Heart right ventricle (tissue), 16 donors: Measurements from ENCODE around the gene ZNF3. TPM values are rescaled to one million over a fixed set of nuclear protein-coding genes. Genes with fewer than 3 reads are reported as not detected.

Experiments used
- ATAC-seq, 8 donors: fragments of 200-7000 bp; cut with Tn5 transposase; one replicate each; pipeline ENCODE4 v1.9.1; 2020; ENCODE audit warnings: mild to moderate bottlenecking in 8 of 8, moderate library complexity in 8 of 8, moderate number of reproducible peaks in 1 of 8
- DNase-seq, 2 donors: peaks; one replicate each; pipeline ENCODE4 v3.0.0-alpha.2; 2020
- H3K27ac ChIP-seq, 10 donors: fragments of 200-600 bp; sonication (generic) in 2 of 10; one replicate each; pipeline versions ENCODE4 v1.5.0 to v1.8.0; 2020 to 2022; ENCODE audit warnings: mild to moderate bottlenecking in 3 of 10
- H3K27me3 ChIP-seq, 7 donors: fragments of 200-600 bp; one replicate each; pipeline ENCODE4 v1.8.0; 2021 to 2022; ENCODE audit warnings: mild to moderate bottlenecking in 2 of 7
- H3K36me3 ChIP-seq, 9 donors: fragments of 200-600 bp; sonication (generic) in 1 of 9; one replicate each; pipeline versions ENCODE4 v1.5.0 to v1.8.0; 2020 to 2022; ENCODE audit warnings: mild to moderate bottlenecking in 2 of 9
- H3K4me1 ChIP-seq, 9 donors: fragments of 200-600 bp; sonication (generic) in 1 of 9; one replicate each; pipeline versions ENCODE4 v1.5.0 to v1.8.0; 2020 to 2022; ENCODE audit warnings: mild to moderate bottlenecking in 4 of 9
- H3K4me3 ChIP-seq, 10 donors: fragments of 200-600 bp; sonication (generic) in 2 of 10; one replicate each; pipeline versions ENCODE4 v1.5.0 to v1.8.0; 2020 to 2022; ENCODE audit warnings: mild to moderate bottlenecking in 7 of 10, moderate library complexity in 2 of 10
- H3K9me3 ChIP-seq, 11 donors: fragments of 200-600 bp in 10 of 11; sonication (generic) in 2 of 11; one replicate each; pipeline versions ENCODE4 v1.5.0 to v1.8.0; 2013 to 2022; ENCODE audit warnings: mild to moderate bottlenecking in 2 of 11, control low read depth in 1 of 11, moderate library complexity in 1 of 11
- WGBS, 2 donors: extraction: QIAGEN DNeasy Blood & Tissue Kit; methylation state at CpG; one replicate each; pipeline ENCODE4 v1.1.7; 2013; ENCODE audit warnings: inconsistent platforms in 1 of 2; 5-methylcytosine and 5-hydroxymethylcytosine counted together
- intact Hi-C, 10 donors: fragments of 100-400 bp; cut with DNase I; formaldehyde crosslinking; loops; one replicate each; pipeline versions ENCODE4 v1.11.1 to v1.14.2; 2022
- polyA plus RNA-seq, 2 donors: library from polyadenylated mRNA; stranded (reverse); fragments of 200-250 nt; gene quantifications; one replicate each; pipeline ENCODE4 v1.2.3, GENCODE V29; 2013
- total RNA-seq, 10 donors: library from RNA; stranded (reverse); fragmentation: NEBNext Ultra II Directional in 3 of 10; extraction: Animal tissue kit (Norgen Biotek cat#: 25700) in 3 of 10; gene quantifications; one replicate each; pipeline versions ENCODE4 v1.2.1 to v1.2.4, GENCODE V29; 2021 to 2023
- TF ChIP-seq, protein P1 (sequence below), 9 donors: fragments of 200-600 bp; sonication (generic) in 2 of 9; IDR thresholded peaks; one replicate each; pipeline versions ENCODE4 v1.5.0 to v1.8.0; 2021 to 2022; ENCODE audit warnings: antibody characterized with exemption in 9 of 9, mild to moderate bottlenecking in 5 of 9, moderate library complexity in 1 of 9
- donor health status: Arrhythmogenic right ventricular cardiomyopathy.
- donor health status: ischemic (EF 13 %, LVEDD 7.1; RV severe dilation, severe dysfunction).
- donor health status: healthy with polysubstance abuse.
- donor health status: DM: no; HTN: yes; CAD: no.
- donor health status: DM: no; HTN: no; CAD: no.
- donor health status: ischemic (EF 25% LVEDD 6.9; RV normal size, moderate dysfunction).
- donor health status: ischemic (EF 25% LVEDD 5.7; RV mildly dilated, moderate dysfunction).
- donor health status: healthy.
- donor health status: DM: yes; HTN: yes; CAD: no.
- donor health status: Ischemic cardiomyopathy.
- donor health status: ischemic (EF 35%, LVEDD 5.7; RV mildly dilated, moderate dysfunction).
- donor health status: nonischemic (EF 11% LVEDD 7.7; RV severe dilation, severe dysfunction).
- donor health status: DM: yes; HTN: yes; CAD: no.
- donor health status: PGD.
- donor health status: ischemic (EF 29% LVEDD 5.4; RV normal size, mild dysfunction).
- donor health status: nonischemic (EF 23%, LVEDD 6.1; RV moderate dilation, normal function).

The ZNF3 gene
- total and polyA plus RNA-seq, 12 donors = 9.0 to 17.8 (median 15.3) TPM

DNA sequence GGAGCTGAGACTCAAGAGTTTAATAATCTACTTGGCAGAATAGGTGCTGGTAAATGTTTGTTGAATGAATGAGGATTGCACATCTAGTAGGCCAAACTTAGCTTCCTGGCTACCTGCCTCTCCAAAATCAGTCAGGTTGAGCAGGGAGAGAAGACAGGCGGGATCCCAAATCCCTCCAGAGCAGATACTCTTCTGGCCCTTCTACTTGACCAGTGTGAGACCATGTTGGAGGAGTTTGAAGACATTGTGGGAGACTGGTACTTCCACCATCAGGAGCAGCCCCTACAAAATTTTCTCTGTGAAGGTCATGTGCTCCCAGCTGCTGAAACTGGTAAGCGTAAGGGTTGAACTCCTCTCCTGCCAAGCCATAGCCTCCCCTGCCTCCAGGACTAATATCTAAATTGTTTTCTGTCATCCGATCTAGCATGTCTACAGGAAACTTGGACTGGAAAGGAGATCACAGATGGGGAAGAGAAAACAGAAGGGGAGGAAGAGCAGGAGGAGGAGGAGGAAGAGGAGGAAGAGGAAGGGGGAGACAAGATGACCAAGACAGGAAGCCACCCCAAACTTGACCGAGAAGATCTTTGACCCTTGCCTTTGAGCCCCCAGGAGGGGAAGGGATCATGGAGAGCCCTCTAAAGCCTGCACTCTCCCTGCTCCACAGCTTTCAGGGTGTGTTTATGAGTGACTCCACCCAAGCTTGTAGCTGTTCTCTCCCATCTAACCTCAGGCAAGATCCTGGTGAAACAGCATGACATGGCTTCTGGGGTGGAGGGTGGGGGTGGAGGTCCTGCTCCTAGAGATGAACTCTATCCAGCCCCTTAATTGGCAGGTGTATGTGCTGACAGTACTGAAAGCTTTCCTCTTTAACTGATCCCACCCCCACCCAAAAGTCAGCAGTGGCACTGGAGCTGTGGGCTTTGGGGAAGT is 43.0 kb upstream of the ZNF3 start:
- TF ChIP-seq, protein P1, sequence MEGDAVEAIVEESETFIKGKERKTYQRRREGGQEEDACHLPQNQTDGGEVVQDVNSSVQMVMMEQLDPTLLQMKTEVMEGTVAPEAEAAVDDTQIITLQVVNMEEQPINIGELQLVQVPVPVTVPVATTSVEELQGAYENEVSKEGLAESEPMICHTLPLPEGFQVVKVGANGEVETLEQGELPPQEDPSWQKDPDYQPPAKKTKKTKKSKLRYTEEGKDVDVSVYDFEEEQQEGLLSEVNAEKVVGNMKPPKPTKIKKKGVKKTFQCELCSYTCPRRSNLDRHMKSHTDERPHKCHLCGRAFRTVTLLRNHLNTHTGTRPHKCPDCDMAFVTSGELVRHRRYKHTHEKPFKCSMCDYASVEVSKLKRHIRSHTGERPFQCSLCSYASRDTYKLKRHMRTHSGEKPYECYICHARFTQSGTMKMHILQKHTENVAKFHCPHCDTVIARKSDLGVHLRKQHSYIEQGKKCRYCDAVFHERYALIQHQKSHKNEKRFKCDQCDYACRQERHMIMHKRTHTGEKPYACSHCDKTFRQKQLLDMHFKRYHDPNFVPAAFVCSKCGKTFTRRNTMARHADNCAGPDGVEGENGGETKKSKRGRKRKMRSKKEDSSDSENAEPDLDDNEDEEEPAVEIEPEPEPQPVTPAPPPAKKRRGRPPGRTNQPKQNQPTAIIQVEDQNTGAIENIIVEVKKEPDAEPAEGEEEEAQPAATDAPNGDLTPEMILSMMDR (IDR thresholded peaks at IDR 0.05) = no peak
- no peak for ATAC-seq
- no peak overlapping the region for H3K27ac ChIP-seq
- H3K4me1 ChIP-seq = peaks cover 13 to 46% (median 32%) of the 10 kb centered on the region in 9 donors
- intact Hi-C loops = loop anchor here in 5 of 10 donors (5.0 to 10.0 kb wide), 4 partner anchors 37 to 210 kb away; partner anchors contain the start of genes COPS6 (in 1 of the 5) and TRIM4 (in 1 of the 5)
- H3K9me3 ChIP-seq = no peaks in the 10 kb centered on the region
- peaks cover 0 to 15% (median 0%) of the 10 kb centered on the region in 9 donors for H3K36me3 ChIP-seq
- H3K4me3 ChIP-seq = no peak overlapping the region
- 68 to 73% methylated on average over 4 of the region's 4 CpGs for WGBS, 2 donors
- H3K27me3 ChIP-seq = no peaks in the 10 kb centered on the region
- DNase-seq = no peak

DNA sequence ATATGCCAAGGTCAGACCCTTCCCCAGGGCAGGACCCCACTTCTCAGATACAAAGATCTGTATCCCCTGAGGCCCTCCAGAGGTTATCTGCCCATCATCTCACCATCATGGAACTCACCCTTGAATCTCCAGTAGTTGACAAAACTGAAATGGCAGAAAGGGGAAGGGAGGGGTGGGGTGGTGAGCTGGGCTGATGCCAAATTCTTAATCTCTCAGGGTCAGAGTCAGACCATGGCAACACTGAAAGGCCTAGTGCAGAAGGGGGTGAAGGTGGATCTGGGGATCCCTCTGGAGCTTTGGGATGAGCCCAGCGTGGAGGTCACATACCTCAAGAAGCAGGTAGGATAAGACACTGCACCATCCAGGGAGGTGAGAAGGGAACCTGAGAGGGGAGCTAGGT is 41.0 kb upstream of the ZNF3 start:
- no peak overlapping the region for H3K4me3 ChIP-seq
- H3K9me3 ChIP-seq = no peaks in the 10 kb centered on the region
- TF ChIP-seq, protein P1 (IDR thresholded peaks at IDR 0.05) = no peak
- no peak for DNase-seq
- no peak overlapping the region for H3K27ac ChIP-seq
- peaks cover 10 to 43% (median 32%) of the 10 kb centered on the region in 9 donors for H3K4me1 ChIP-seq
- intact Hi-C loops = loop anchor here in 1 of 10 donors (10.0 kb wide), 1 partner anchor 208 kb away; the partner anchor contains the start of gene TRIM4
- 89 to 95% methylated on average over 1 of the region's 1 CpG for WGBS, 2 donors
- no peak for ATAC-seq
- H3K27me3 ChIP-seq = no peaks in the 10 kb centered on the region
- H3K36me3 ChIP-seq = peaks cover 0 to 15% (median 0%) of the 10 kb centered on the region in 9 donors

DNA sequence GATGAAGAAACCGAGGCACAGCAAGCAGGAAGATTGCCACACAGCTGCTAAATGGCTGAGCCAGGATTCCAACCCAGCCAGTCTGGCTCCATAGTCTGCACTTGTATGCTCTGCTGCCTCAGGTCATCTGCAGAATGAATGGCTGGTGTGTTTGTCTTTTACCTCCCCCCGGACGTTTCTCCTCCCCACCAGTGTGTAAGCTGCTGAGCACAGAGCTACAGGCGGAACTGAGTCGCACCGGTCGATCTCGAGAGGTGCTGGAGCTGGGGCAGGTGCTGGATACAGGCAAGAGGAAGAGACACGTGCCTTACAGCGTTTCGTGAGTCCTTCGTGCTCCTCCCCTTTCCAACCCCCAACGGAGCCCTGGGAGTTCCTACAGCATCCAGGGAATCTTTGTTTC is 40.5 kb upstream of the ZNF3 start:
- Histone ChIP-seq H3K4me1 (peaks cover 8 to 42% (median 27%) of the 10 kb centered on the region in 9 donors), H3K4me3 (no peak overlapping the region), H3K27ac (no peak overlapping the region), H3K36me3 (peaks cover 0 to 15% (median 0%) of the 10 kb centered on the region in 9 donors), H3K9me3 (no peaks in the 10 kb centered on the region), H3K27me3 (no peaks in the 10 kb centered on the region)
- WGBS, 2 donors = 71 to 82% methylated on average over 13 of the region's 13 CpGs
- TF ChIP-seq, protein P1 (IDR thresholded peaks at IDR 0.05) = no peak
- intact Hi-C loops = loop anchor here in 1 of 10 donors (10.0 kb wide), 1 partner anchor 207 kb away; the partner anchor contains the start of gene TRIM4
- no peak for ATAC-seq
- no peak for DNase-seq

DNA sequence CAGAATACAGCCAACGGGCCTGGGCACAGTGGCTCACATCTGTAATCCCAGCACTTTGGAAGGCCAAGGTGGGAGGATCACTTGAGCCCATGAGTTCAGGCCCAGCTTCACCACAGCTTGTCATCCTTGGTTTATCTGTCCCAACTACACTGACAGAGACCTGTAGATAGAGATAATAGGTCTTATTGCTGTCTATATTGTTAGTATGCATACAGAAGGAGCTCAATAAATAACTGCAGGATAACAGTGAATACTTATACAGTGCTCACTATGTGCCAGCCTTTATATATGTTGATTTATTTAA is 39.2 kb upstream of the ZNF3 start:
- Histone ChIP-seq H3K4me3 (peak overlapping the region in 6 of 10 donors; percentile 63 to 86 (median 76)), H3K27me3 (no peaks in the 10 kb centered on the region), H3K27ac (peak overlapping the region in 3 of 10 donors; percentile 91 to 94 (median 92)), H3K36me3 (peaks cover 0 to 15% (median 0%) of the 10 kb centered on the region in 9 donors), H3K4me1 (peaks cover 5 to 35% (median 18%) of the 10 kb centered on the region in 9 donors), H3K9me3 (no peaks in the 10 kb centered on the region)
- DNase-seq = no peak
- TF ChIP-seq, protein P1 (IDR thresholded peaks at IDR 0.05) = no peak
- intact Hi-C loops = loop anchor here in 1 of 10 donors (10.0 kb wide), 1 partner anchor 206 kb away; the partner anchor contains the start of gene TRIM4
- WGBS, 2 donors = 18 to 25% methylated on average over 1 of the region's 1 CpG
- ATAC-seq = no peak
